PC-9 (cell line): Measurements from ENCODE around the gene ZDHHC20. TPM values are rescaled to one million over a fixed set of nuclear protein-coding genes. Genes with fewer than 3 reads are reported as not detected.
A peak's percentile ranks its signal among the peaks of the same experiment; 100 is the strongest.
"Not testable (repeated sequence)": the region's sequence is repeated elsewhere in the genome, so short reads cannot be mapped to it uniquely, and the experiment has no call there.

ENCODE experiments used
- BruUV-seq: library from RNA; stranded (reverse); fragments of 400-500 nt; replicated peaks from 2 replicates; lab custom pipeline; 2021; lab: Mats Ljungman, UMichigan
- CTCF ChIA-PET: fragments of 300-600 bp; sonication (Branson Sonifier 250); formaldehyde crosslinking; loops from one replicate; lab custom pipeline; 2022; ENCODE audit warnings: antibody characterized with exemption; lab: Charles Lee
- POLR2A ChIA-PET: fragments of 300-600 bp; sonication (Branson Sonifier 250); formaldehyde crosslinking; loops from one replicate; lab custom pipeline; 2022; ENCODE audit warnings: antibody characterized with exemption; ENCODE audit not compliant: unreplicated experiment; lab: Charles Lee
- DNase-seq, 2 experiments: peaks; one replicate each; pipeline versions ENCODE4 v3.0.0 to v3.0.0-alpha.2; 2015 to 2022; ENCODE audit warnings: mixed read lengths in 1 of 2
- H2AFZ ChIP-seq: fragments of 200-600 bp; sonication (generic); 2 replicates; pipeline ENCODE4 v1.8.1; 2017; ENCODE audit warnings: antibody characterized with exemption
- H3F3A ChIP-seq: fragments of 200-600 bp; sonication (generic); 2 replicates; pipeline ENCODE4 v1.8.1; 2017; ENCODE audit warnings: antibody characterized with exemption, mild to moderate bottlenecking, low read depth; ENCODE audit not compliant: insufficient read depth
- H3K27ac ChIP-seq: fragments of 200-600 bp; sonication (generic); 2 replicates; pipeline ENCODE4 v1.6.1; 2016; ENCODE audit warnings: mixed run types
- H3K27me3 ChIP-seq: fragments of 200-600 bp; sonication (generic); 2 replicates; pipeline ENCODE4 v1.6.1; 2016; ENCODE audit warnings: low read depth, mixed run types; ENCODE audit not compliant: insufficient read depth
- H3K36me3 ChIP-seq: fragments of 200-600 bp; sonication (generic); 2 replicates; pipeline ENCODE4 v1.6.1; 2016; ENCODE audit warnings: low read depth, mixed run types
- H3K4me1 ChIP-seq: fragments of 200-600 bp; sonication (generic); replicated peaks from 2 replicates; pipeline ENCODE4 v1.6.1; 2016; ENCODE audit warnings: mixed run types; ENCODE audit not compliant: insufficient read depth
- H3K4me2 ChIP-seq: fragments of 200-600 bp; sonication (generic); 2 replicates; pipeline ENCODE4 v1.6.1; 2017; ENCODE audit warnings: mixed run types
- H3K4me3 ChIP-seq: fragments of 200-600 bp; sonication (generic); 2 replicates; pipeline ENCODE4 v1.6.1; 2016; ENCODE audit warnings: mixed run types
- H3K79me2 ChIP-seq: fragments of 200-600 bp; sonication (generic); 2 replicates; pipeline ENCODE4 v1.6.1; 2017; ENCODE audit warnings: low read depth, mixed run types
- H3K9me2 ChIP-seq: fragments of 200-600 bp; sonication (generic); 2 replicates; pipeline ENCODE4 v1.8.1; 2017; ENCODE audit warnings: mild to moderate bottlenecking; ENCODE audit not compliant: insufficient read depth
- H3K9me3 ChIP-seq: fragments of 200-600 bp; sonication (generic); 2 replicates; pipeline ENCODE4 v1.8.1; 2016; ENCODE audit warnings: low read depth; ENCODE audit not compliant: insufficient read depth
- H4K20me1 ChIP-seq: fragments of 200-600 bp; sonication (generic); 2 replicates; pipeline ENCODE4 v1.8.1; 2017; ENCODE audit not compliant: insufficient read depth
- CTCF ChIP-seq: fragments of 200-600 bp; sonication (generic); conservative IDR thresholded peaks from 2 replicates; pipeline ENCODE4 v1.6.1; 2017; ENCODE audit warnings: mixed run types, antibody characterized with exemption, mild to moderate bottlenecking, moderate library complexity
- EZH2 ChIP-seq: fragments of 200-600 bp; sonication (generic); IDR thresholded peaks from 2 replicates; pipeline ENCODE4 v1.8.0; 2017; ENCODE audit warnings: antibody characterized with exemption, low read depth
- intact Hi-C: fragments of 100-400 bp; cut with micrococcal nuclease; formaldehyde crosslinking; loops from one replicate; pipeline ENCODE4 v1.10.0; 2022; ENCODE audit not compliant: unreplicated experiment
- total RNA-seq: library from RNA; stranded (reverse); gene quantifications from 2 replicates; pipeline ENCODE4 v1.2.3, GENCODE V29; 2021

The ZDHHC20 gene
- total RNA-seq, 1 experiment from 2014 or later = 47.5 TPM

GRCh38 chr13:21420706-21421105 lies 38.4 kb downstream of the ZDHHC20 start:
- ChIA-PET POLR2A (no interaction called here), CTCF (no interaction called here)
- Histone ChIP-seq H3K27me3 (no peaks in the 10 kb centered on the region), H3K4me3 (no peak overlapping the region), H3K9me2 (no peaks in the 10 kb centered on the region), H3F3A (peaks cover 9% of the 10 kb centered on the region; the same call in 1 of the 2 replicates), H2AFZ (no peak overlapping the region), H3K9me3 (no peaks in the 10 kb centered on the region), H3K36me3 (peaks cover 4% of the 10 kb centered on the region; the same call in 1 of the 2 replicates), H3K4me2 (no peak overlapping the region), H3K27ac (peak overlapping the region; percentile 33; the same call in 1 of the 2 replicates), H4K20me1 (no peaks in the 10 kb centered on the region; the same call in 1 of the 2 replicates), H3K79me2 (peaks cover 43% of the 10 kb centered on the region), H3K4me1 (peaks cover 4% of the 10 kb centered on the region; the same call in 1 of the 2 replicates)
- DNase-seq = no peak
- BruUV-seq = no TSS peak
- TF ChIP-seq CTCF (no peak), EZH2 (no peak)
- intact Hi-C loops = no loop called here

GRCh38 chr13:21413013-21413412 lies 46.1 kb downstream of the ZDHHC20 start:
- peaks cover 3% of the 10 kb centered on the region; the same call in 1 of the 2 replicates for H3K9me3 ChIP-seq
- CTCF ChIA-PET = no interaction called here
- no peak overlapping the region for H3K27ac ChIP-seq
- H3F3A ChIP-seq = no peaks in the 10 kb centered on the region; the same call in 1 of the 2 replicates
- H3K79me2 ChIP-seq = peaks cover 11% of the 10 kb centered on the region; the same call in 1 of the 2 replicates
- no peaks in the 10 kb centered on the region for H4K20me1 ChIP-seq
- H2AFZ ChIP-seq = no peak overlapping the region
- no peak overlapping the region for H3K4me3 ChIP-seq
- H3K4me2 ChIP-seq = no peak overlapping the region
- no TSS peak for BruUV-seq
- POLR2A ChIA-PET = no interaction called here
- DNase-seq = no peak
- H3K36me3 ChIP-seq = peaks cover 28% of the 10 kb centered on the region
- no peak for TF ChIP-seq EZH2
- TF ChIP-seq CTCF = no peak
- H3K9me2 ChIP-seq = no peaks in the 10 kb centered on the region
- no peaks in the 10 kb centered on the region for H3K4me1 ChIP-seq
- no peaks in the 10 kb centered on the region for H3K27me3 ChIP-seq
- intact Hi-C loops = no loop called here

- H4K20me1 ChIP-seq, CTCF ChIA-PET, H3K9me3 ChIP-seq, intact Hi-C loops, H3K27me3 ChIP-seq, DNase-seq, H3K4me3 ChIP-seq, H3K27ac ChIP-seq, H3F3A ChIP-seq, H3K79me2 ChIP-seq, H3K9me2 ChIP-seq, H3K4me2 ChIP-seq, H3K4me1 ChIP-seq, BruUV-seq, POLR2A ChIA-PET, H2AFZ ChIP-seq: not testable (repeated sequence)
- peaks cover 28% of the 10 kb centered on the region for H3K36me3 ChIP-seq
These were observed 48.6 kb downstream of the ZDHHC20 start for GRCh38 chr13:21410453-21410852.

GRCh38 chr13:21405309-21405708 lies 53.8 kb downstream of the ZDHHC20 start:
- no peak overlapping the region for H2AFZ ChIP-seq
- H3K4me2 ChIP-seq = no peak overlapping the region
- H3K4me1 ChIP-seq = peaks cover 18% of the 10 kb centered on the region
- intact Hi-C loops = no loop called here
- DNase-seq = no peak
- ChIA-PET POLR2A (no interaction called here), CTCF (no interaction called here)
- no peaks in the 10 kb centered on the region; the same call in 1 of the 2 replicates for H4K20me1 ChIP-seq
- H3K4me3 ChIP-seq = no peak overlapping the region
- no peaks in the 10 kb centered on the region for H3K79me2 ChIP-seq
- peaks cover 5% of the 10 kb centered on the region; the same call in 1 of the 2 replicates for H3K9me3 ChIP-seq
- no peak overlapping the region for H3K27ac ChIP-seq
- H3K36me3 ChIP-seq = peaks cover 12% of the 10 kb centered on the region
- H3F3A ChIP-seq = peaks cover 20% of the 10 kb centered on the region
- H3K27me3 ChIP-seq = no peaks in the 10 kb centered on the region
- TF ChIP-seq CTCF (no peak), EZH2 (no peak)
- H3K9me2 ChIP-seq = no peaks in the 10 kb centered on the region
- no TSS peak for BruUV-seq
